Liver (tissue), 9 donors: ENCODE results near the gene OPRL1. TPM values are rescaled to one million over a fixed set of nuclear protein-coding genes. Genes with fewer than 3 reads are reported as not detected.

ENCODE experiments used
- DNase-seq: peaks from one replicate; pipeline ENCODE4 v3.0.0-alpha.2; 2017; ENCODE audit warnings: low spot score
- H3K27ac ChIP-seq, 2 donors: one replicate each; pipeline ENCODE4 v1.7.0; 2013; ENCODE audit warnings: inconsistent platforms in 2 of 2, low read length in 2 of 2, control low read depth in 1 of 2, low read depth in 1 of 2, mild to moderate bottlenecking in 1 of 2
- H3K27me3 ChIP-seq, 4 donors: one replicate each; pipeline versions ENCODE4 v1.6.1 to v1.7.0; 2013; ENCODE audit warnings: low read length in 3 of 4, inconsistent platforms in 1 of 4, mild to moderate bottlenecking in 1 of 4, moderate library complexity in 1 of 4; ENCODE audit not compliant: control insufficient read depth in 4 of 4, insufficient read depth in 4 of 4
- H3K36me3 ChIP-seq, 4 donors: one replicate each; pipeline versions ENCODE4 v1.6.1 to v1.7.0; 2013; ENCODE audit warnings: low read length in 3 of 4, mild to moderate bottlenecking in 3 of 4, low read depth in 1 of 4, moderate library complexity in 1 of 4; ENCODE audit not compliant: control insufficient read depth in 4 of 4, insufficient read depth in 3 of 4
- H3K4me1 ChIP-seq, 4 donors: one replicate each; pipeline versions ENCODE4 v1.6.1 to v1.7.0; 2013; ENCODE audit warnings: low read length in 3 of 4, mild to moderate bottlenecking in 3 of 4, moderate library complexity in 1 of 4; ENCODE audit not compliant: control insufficient read depth in 4 of 4, insufficient read depth in 4 of 4
- H3K4me3 ChIP-seq, 3 donors: one replicate each; pipeline versions ENCODE4 v1.6.1 to v1.7.0; 2013; ENCODE audit warnings: low read length in 3 of 3, control low read depth in 1 of 3, low read depth in 1 of 3, mild to moderate bottlenecking in 1 of 3
- H3K9ac ChIP-seq, 2 donors: one replicate each; pipeline ENCODE4 v1.7.0; 2013; ENCODE audit warnings: low read length in 2 of 2, mild to moderate bottlenecking in 2 of 2, moderate library complexity in 2 of 2, control low read depth in 1 of 2, low read depth in 1 of 2
- H3K9me3 ChIP-seq, 4 donors: one replicate each; pipeline versions ENCODE4 v1.6.1 to v1.7.0; 2013; ENCODE audit warnings: low read length in 3 of 4; ENCODE audit not compliant: control insufficient read depth in 4 of 4
- ATF3 ChIP-seq: IDR thresholded peaks from 2 replicates; pipeline ENCODE4 v1.6.1; 2016; ENCODE audit warnings: antibody characterized with exemption
- CTCF ChIP-seq: fragments of 150-350 bp; IDR thresholded peaks from 2 replicates; pipeline ENCODE4 v1.5.1; 2017; ENCODE audit warnings: improper control_type of control experiment, low read depth, low read length; ENCODE audit not compliant: missing input control
- EGR1 ChIP-seq, 2 donors: IDR thresholded peaks; 2 replicates each; pipeline ENCODE4 v1.6.1; 2016 to 2018; ENCODE audit warnings: antibody characterized with exemption in 2 of 2, low read depth in 2 of 2
- FOXA1 ChIP-seq: IDR thresholded peaks from 2 replicates; pipeline ENCODE4 v1.6.1; 2016; ENCODE audit warnings: antibody characterized with exemption
- FOXA2 ChIP-seq: IDR thresholded peaks from 2 replicates; pipeline ENCODE4 v1.6.1; 2016; ENCODE audit warnings: antibody characterized with exemption
- GABPA ChIP-seq, 2 donors: IDR thresholded peaks in 1 of 2; conservative IDR thresholded peaks in 1 of 2; 2 replicates each; pipeline ENCODE4 v1.6.1; 2016; ENCODE audit warnings: antibody characterized with exemption in 2 of 2, mild to moderate bottlenecking in 1 of 2, moderate library complexity in 1 of 2
- HNF4A ChIP-seq, 2 donors: conservative IDR thresholded peaks; 2 replicates each; pipeline ENCODE4 v1.6.1; 2016; ENCODE audit warnings: antibody characterized with exemption in 2 of 2, mild to moderate bottlenecking in 2 of 2
- HNF4G ChIP-seq: IDR thresholded peaks from 2 replicates; pipeline ENCODE4 v1.6.1; 2016; ENCODE audit warnings: antibody characterized with exemption
- JUND ChIP-seq, 2 donors: IDR thresholded peaks; 2 replicates each; pipeline ENCODE4 v1.6.1; 2016; ENCODE audit warnings: antibody characterized with exemption in 2 of 2
- NR2F2 ChIP-seq: IDR thresholded peaks from 2 replicates; pipeline ENCODE4 v1.6.1; 2016; ENCODE audit warnings: antibody characterized with exemption
- RAD21 ChIP-seq, 2 donors: IDR thresholded peaks; 2 replicates each; pipeline ENCODE4 v1.6.1; 2016; ENCODE audit warnings: antibody characterized with exemption in 2 of 2, mild to moderate bottlenecking in 2 of 2
- REST ChIP-seq: IDR thresholded peaks from 2 replicates; pipeline ENCODE4 v1.6.1; 2016; ENCODE audit warnings: antibody characterized with exemption, mild to moderate bottlenecking
- RXRA ChIP-seq, 2 donors: IDR thresholded peaks; 2 replicates each; pipeline ENCODE4 v1.6.1; 2017 to 2018; ENCODE audit warnings: antibody characterized with exemption in 2 of 2, mild to moderate bottlenecking in 1 of 2
- SP1 ChIP-seq: IDR thresholded peaks from 2 replicates; pipeline ENCODE4 v1.6.1; 2018; ENCODE audit warnings: antibody characterized with exemption, mild to moderate bottlenecking
- TAF1 ChIP-seq: conservative IDR thresholded peaks from 2 replicates; pipeline ENCODE4 v1.6.1; 2016; ENCODE audit warnings: antibody characterized with exemption, mild to moderate bottlenecking
- YY1 ChIP-seq: IDR thresholded peaks from 2 replicates; pipeline ENCODE4 v1.6.1; 2016; ENCODE audit warnings: antibody characterized with exemption, mild to moderate bottlenecking
- ZBTB33 ChIP-seq: IDR thresholded peaks from 2 replicates; pipeline ENCODE4 v1.6.1; 2016; ENCODE audit warnings: antibody characterized with exemption
- WGBS: extraction: QIAGEN DNeasy Blood & Tissue Kit; methylation state at CpG from one replicate; pipeline ENCODE4 v1.1.7; 2013; 5-methylcytosine and 5-hydroxymethylcytosine counted together
- polyA plus RNA-seq, 2 donors: library from polyadenylated mRNA; stranded (reverse) in 1 of 2; unstranded in 1 of 2; fragments of 200-250 nt in 1 of 2; fragments of >200 nt in 1 of 2; fragmentation: Nextera tagmentation in 1 of 2; extraction: Ambion mirVana in 1 of 2; gene quantifications; one replicate each; pipeline versions ENCODE4 v1.2.1 to v1.2.3, GENCODE V29; 2013 to 2015
- total RNA-seq, 2 donors: library from RNA; depleted of rRNA; stranded (reverse); fragments of >200 nt; gene quantifications; one replicate each; pipeline ENCODE4 v1.2.3, GENCODE V29; 2014
- donor health status: healthy.
- donor health status: healthy.
- donor health status: healthy.
- donor health status: healthy.
- donor health status: healthy.

OPRL1 gene
- total and polyA plus RNA-seq, 4 donors, result 0.04 to 0.79 (median 0.35) TPM

GRCh38 chr20:64130271-64130670 is 50.4 kb downstream of the OPRL1 start:
- no peak overlapping the region for H3K4me3 ChIP-seq
- no peak overlapping the region for H3K9ac ChIP-seq
- no peak overlapping the region for H3K27ac ChIP-seq
- no peaks in the 10 kb centered on the region for H3K9me3 ChIP-seq
- H3K36me3 ChIP-seq, result no peaks in the 10 kb centered on the region
- H3K4me1 ChIP-seq, result no peaks in the 10 kb centered on the region
- DNase-seq, result no peak
- H3K27me3 ChIP-seq, result no peaks in the 10 kb centered on the region
- TF ChIP-seq TAF1 (no peak), YY1 (no peak), FOXA2 (no peak), HNF4G (no peak), REST (no peak), GABPA (IDR thresholded peaks at IDR 0.05 in 1 of 2, conservative IDR thresholded peaks at IDR 0.05 in 1 of 2) (no peak), FOXA1 (no peak), CTCF (no peak), JUND (IDR thresholded peaks at IDR 0.05) (no peak), RAD21 (IDR thresholded peaks at IDR 0.05) (no peak), HNF4A (conservative IDR thresholded peaks at IDR 0.05) (no peak), SP1 (no peak), RXRA (IDR thresholded peaks at IDR 0.05) (no peak), ATF3 (no peak)
- WGBS, result 79% methylated on average over 5 of the region's 5 CpGs

GRCh38 chr20:64130876-64131275 is 51.0 kb downstream of the OPRL1 start:
- Histone ChIP-seq H3K9me3 (no peaks in the 10 kb centered on the region), H3K27ac (no peak overlapping the region), H3K4me3 (no peak overlapping the region), H3K4me1 (no peaks in the 10 kb centered on the region), H3K9ac (no peak overlapping the region), H3K36me3 (no peaks in the 10 kb centered on the region), H3K27me3 (no peaks in the 10 kb centered on the region)
- DNase-seq, result no peak
- WGBS, result 82% methylated on average over 10 of the region's 10 CpGs
- no peak for TF ChIP-seq FOXA1
- TF ChIP-seq HNF4G, result no peak
- TF ChIP-seq RXRA (IDR thresholded peaks at IDR 0.05), result no peak
- no peak for TF ChIP-seq RAD21 (IDR thresholded peaks at IDR 0.05)
- no peak for TF ChIP-seq SP1
- no peak for TF ChIP-seq NR2F2
- no peak for TF ChIP-seq HNF4A (conservative IDR thresholded peaks at IDR 0.05)
- no peak for TF ChIP-seq REST
- no peak for TF ChIP-seq FOXA2
- TF ChIP-seq CTCF, result no peak
- TF ChIP-seq JUND (IDR thresholded peaks at IDR 0.05), result no peak
- TF ChIP-seq ATF3, result no peak
- TF ChIP-seq EGR1 (IDR thresholded peaks at IDR 0.05; ENCODE audit: low read depth in 2 of 2), result no peak
- no peak for TF ChIP-seq ZBTB33
- TF ChIP-seq GABPA (IDR thresholded peaks at IDR 0.05 in 1 of 2, conservative IDR thresholded peaks at IDR 0.05 in 1 of 2), result no peak
- no peak for TF ChIP-seq YY1
- TF ChIP-seq TAF1, result no peak
